ENCODE data around the gene VANGL2. TPM values are rescaled to one million over a fixed set of nuclear protein-coding genes. Genes with fewer than 3 reads are reported as not detected.

Gene VANGL2
- total and polyA plus RNA-seq, 7 donors, result 0.18 to 0.94 (median 0.44) TPM

DNA sequence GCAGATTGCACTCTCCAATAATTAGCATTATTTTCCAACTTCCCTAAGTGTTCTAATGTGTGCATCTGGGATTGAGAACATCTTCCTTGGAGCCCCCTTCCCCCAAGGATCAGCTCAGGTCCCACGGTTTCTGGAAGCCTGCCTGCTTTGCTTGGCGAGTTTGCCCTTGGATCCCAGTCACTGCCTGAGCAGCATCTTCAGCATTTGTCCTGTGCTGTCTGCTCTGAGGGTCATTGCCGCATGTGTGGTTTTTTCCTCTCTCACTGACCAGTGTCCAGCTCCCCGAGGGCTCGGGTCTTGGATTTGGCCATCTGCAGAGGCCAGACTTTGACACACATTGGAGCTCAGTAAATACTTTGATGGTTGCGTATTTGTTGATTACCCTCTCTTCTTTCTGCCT lies 18.1 kb downstream of the VANGL2 start:
- Histone ChIP-seq H3K27ac (no peak overlapping the region), H3K4me3 (no peak overlapping the region), H3K27me3 (ENCODE audit: insufficient read depth in 3 of 3, low read length in 2 of 3) (no peaks in the 10 kb centered on the region), H3K36me3 (ENCODE audit: insufficient read depth in 1 of 2, low read depth in 1 of 2) (no peaks in the 10 kb centered on the region), H3K9me3 (no peaks in the 10 kb centered on the region), H3K4me1 (no peaks in the 10 kb centered on the region)
- 66 to 78% (median 77%) methylated on average over 6 of the region's 6 CpGs for WGBS, 3 donors
- no peak for DNase-seq
- intact Hi-C loops (cut with DNase I), result no loop called here
- ATAC-seq, result no peak
- TF ChIP-seq, protein P1, sequence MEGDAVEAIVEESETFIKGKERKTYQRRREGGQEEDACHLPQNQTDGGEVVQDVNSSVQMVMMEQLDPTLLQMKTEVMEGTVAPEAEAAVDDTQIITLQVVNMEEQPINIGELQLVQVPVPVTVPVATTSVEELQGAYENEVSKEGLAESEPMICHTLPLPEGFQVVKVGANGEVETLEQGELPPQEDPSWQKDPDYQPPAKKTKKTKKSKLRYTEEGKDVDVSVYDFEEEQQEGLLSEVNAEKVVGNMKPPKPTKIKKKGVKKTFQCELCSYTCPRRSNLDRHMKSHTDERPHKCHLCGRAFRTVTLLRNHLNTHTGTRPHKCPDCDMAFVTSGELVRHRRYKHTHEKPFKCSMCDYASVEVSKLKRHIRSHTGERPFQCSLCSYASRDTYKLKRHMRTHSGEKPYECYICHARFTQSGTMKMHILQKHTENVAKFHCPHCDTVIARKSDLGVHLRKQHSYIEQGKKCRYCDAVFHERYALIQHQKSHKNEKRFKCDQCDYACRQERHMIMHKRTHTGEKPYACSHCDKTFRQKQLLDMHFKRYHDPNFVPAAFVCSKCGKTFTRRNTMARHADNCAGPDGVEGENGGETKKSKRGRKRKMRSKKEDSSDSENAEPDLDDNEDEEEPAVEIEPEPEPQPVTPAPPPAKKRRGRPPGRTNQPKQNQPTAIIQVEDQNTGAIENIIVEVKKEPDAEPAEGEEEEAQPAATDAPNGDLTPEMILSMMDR (IDR thresholded peaks at IDR 0.05), result no peak

DNA sequence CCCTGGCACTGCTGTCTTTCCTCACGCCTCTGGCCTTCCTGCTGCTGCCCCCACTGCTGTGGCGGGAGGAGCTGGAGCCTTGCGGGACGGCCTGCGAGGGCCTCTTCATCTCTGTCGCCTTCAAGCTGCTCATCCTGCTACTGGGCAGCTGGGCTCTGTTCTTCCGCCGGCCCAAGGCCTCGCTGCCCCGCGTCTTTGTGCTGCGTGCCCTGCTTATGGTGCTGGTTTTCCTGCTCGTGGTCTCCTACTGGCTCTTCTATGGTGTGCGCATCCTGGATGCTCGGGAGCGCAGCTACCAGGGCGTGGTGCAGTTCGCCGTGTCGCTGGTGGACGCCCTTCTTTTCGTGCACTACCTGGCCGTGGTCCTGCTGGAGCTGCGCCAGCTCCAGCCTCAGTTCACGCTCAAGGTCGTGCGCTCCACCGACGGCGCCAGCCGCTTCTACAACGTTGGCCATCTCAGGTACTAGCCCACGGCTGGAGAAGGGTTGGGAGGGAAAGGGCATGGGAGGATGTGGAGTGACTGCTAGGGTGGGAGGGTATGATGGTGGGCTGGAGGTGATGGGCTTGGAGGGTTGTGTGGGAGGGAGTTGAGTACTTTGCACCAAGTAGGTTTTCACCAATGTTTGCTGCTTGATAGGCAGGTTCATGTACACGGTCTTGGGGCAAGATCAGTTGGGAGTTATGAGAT lies 18.9 kb downstream of the VANGL2 start:
- Histone ChIP-seq H3K9me3 (no peaks in the 10 kb centered on the region), H3K4me3 (no peak overlapping the region), H3K27me3 (ENCODE audit: insufficient read depth in 3 of 3, low read length in 2 of 3) (no peaks in the 10 kb centered on the region), H3K4me1 (no peaks in the 10 kb centered on the region), H3K27ac (no peak overlapping the region), H3K36me3 (ENCODE audit: insufficient read depth in 1 of 2, low read depth in 1 of 2) (no peaks in the 10 kb centered on the region)
- no peak for ATAC-seq
- DNase-seq, result no peak
- TF ChIP-seq, protein P1 (IDR thresholded peaks at IDR 0.05), result no peak
- WGBS, 3 donors, result 94 to 96% (median 95%) methylated on average over 34 of the region's 34 CpGs
- intact Hi-C loops (cut with DNase I), result no loop called here

DNA sequence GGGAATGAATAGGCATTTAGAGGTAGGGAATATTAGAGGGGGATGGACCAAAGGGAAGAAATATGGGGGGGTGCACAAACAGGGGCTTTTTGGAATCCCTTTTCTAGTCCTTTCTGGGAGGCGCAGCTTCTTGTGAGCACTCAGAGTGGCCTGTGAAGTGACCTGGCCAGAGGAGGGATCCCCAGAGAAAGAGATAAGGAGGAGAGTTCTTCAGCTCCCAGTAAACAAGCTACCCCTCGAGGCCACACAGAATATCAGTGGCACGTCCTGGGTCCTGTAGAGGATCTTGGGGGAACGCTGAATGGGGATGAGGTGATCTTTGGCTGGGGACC lies 19.4 kb downstream of the VANGL2 start:
- no peaks in the 10 kb centered on the region for H3K4me1 ChIP-seq
- H3K4me3 ChIP-seq, result no peak overlapping the region
- no peak overlapping the region for H3K27ac ChIP-seq
- no peaks in the 10 kb centered on the region for H3K36me3 ChIP-seq (ENCODE audit: insufficient read depth in 1 of 2, low read depth in 1 of 2)
- no peak for DNase-seq
- no peaks in the 10 kb centered on the region for H3K27me3 ChIP-seq (ENCODE audit: insufficient read depth in 3 of 3, low read length in 2 of 3)
- H3K9me3 ChIP-seq, result no peaks in the 10 kb centered on the region
- intact Hi-C loops (cut with DNase I), result loop anchor here in 1 of 2 donors (10.0 kb wide), 1 partner anchor 185 kb away; no protein-coding TSS in a partner anchor
- no peak for ATAC-seq
- WGBS, 3 donors, result 88 to 93% (median 92%) methylated on average over 4 of the region's 4 CpGs
- TF ChIP-seq, protein P1 (IDR thresholded peaks at IDR 0.05), result no peak

DNA sequence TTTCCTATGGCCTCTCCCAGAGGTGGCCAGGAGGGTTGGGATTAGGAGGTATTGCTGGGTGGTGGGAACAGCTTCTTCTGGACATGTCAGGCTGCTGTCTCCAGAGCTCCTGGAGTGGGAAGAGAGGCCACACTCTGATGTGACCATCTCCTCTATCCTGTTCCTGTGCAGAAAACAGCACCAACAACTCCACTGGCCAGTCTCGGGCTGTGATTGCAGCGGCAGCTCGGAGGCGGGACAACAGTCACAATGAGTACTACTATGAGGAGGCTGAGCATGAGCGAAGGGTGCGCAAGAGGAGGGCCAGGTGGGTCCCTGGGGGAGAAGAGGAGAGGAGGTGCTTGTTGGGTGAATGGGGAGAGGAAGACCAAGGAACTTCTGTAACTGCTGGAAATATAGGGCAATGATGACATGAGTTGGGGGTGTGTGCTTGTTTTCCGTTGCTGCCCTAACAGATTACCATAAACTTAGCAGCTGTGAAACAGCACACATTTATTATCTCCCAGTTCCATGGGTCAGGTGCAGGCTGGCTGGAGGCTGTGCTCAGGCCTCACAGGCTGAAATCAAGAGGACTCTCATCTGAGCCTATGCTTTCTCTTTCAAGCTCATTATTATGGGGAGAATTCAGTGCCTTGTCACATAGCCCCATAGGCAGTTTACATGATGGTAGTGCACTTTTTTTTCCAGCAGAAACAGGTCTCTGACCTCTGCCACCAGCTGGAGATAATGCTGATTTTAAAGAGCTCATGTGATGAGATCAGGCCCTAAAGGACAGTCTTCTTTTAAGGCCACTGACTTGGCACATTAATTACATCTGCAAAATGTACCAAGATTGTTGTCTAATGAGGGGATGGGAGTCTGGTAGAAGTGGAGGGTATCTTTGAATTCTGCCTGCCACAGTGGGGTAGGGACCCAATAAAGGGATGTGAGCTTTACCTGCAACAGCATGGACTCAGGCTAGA lies 20.8 kb downstream of the VANGL2 start:
- ATAC-seq (no peak), DNase-seq (no peak)
- no peaks in the 10 kb centered on the region for H3K36me3 ChIP-seq (ENCODE audit: insufficient read depth in 1 of 2, low read depth in 1 of 2)
- TF ChIP-seq, protein P1 (IDR thresholded peaks at IDR 0.05), result no peak
- intact Hi-C loops (cut with DNase I), result loop anchor here in 1 of 2 donors (10.0 kb wide), 1 partner anchor 184 kb away; no protein-coding TSS in a partner anchor
- H3K27me3 ChIP-seq (ENCODE audit: insufficient read depth in 3 of 3, low read length in 2 of 3), result no peaks in the 10 kb centered on the region
- no peaks in the 10 kb centered on the region for H3K4me1 ChIP-seq
- no peak overlapping the region for H3K4me3 ChIP-seq
- WGBS, 3 donors, result 91 to 96% (median 93%) methylated on average over 7 of the region's 7 CpGs
- no peak overlapping the region for H3K27ac ChIP-seq
- no peaks in the 10 kb centered on the region for H3K9me3 ChIP-seq
